Esophagus squamous epithelium (tissue), 4 donors: ENCODE data around the gene CCDC185.
"Not testable (repeated sequence)": the region's sequence is repeated elsewhere in the genome, so short reads cannot be mapped to it uniquely, and the experiment has no call there.

Source experiments
- CTCF ChIP-seq, 6 experiments: fragments of 450-650 bp in 4 of 6; fragments of 200-600 bp in 2 of 6; sonication (generic) in 2 of 6; IDR thresholded peaks; one replicate each; pipeline ENCODE4 v1.5.1; 2016 to 2019; ENCODE audit warnings: antibody characterized with exemption in 6 of 6, mild to moderate bottlenecking in 4 of 6, moderate library complexity in 4 of 6
- POLR2A ChIP-seq, 4 donors: fragments of 450-650 bp; IDR thresholded peaks; one replicate each; pipeline ENCODE4 v1.6.1; 2017; ENCODE audit warnings: antibody characterized with exemption in 4 of 4, mild to moderate bottlenecking in 4 of 4, moderate library complexity in 3 of 4

DNA sequence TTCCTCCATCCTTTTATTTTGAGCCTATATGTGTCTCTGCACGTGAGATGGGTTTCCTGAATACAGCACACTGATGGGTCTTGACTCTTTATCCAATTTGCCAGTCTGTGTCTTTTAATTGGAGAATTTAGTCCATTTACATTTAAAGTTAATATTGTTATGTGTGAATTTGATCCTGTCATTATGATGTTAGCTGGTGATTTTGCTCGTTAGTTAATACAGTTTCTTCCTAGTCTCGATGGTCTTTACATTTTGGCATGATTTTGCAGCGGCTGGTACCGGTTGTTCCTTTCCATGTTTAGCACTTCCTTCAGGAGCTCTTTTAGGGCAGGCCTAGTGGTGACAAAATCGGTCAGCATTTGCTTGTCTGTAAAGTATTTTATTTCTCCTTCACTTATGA is 6.2 kb downstream of the CCDC185 start:
- TF ChIP-seq CTCF, POLR2A (IDR thresholded peaks at IDR 0.05): not testable (repeated sequence)
